Measurements from ENCODE around the gene AMPD2.

Gene AMPD2

DNA sequence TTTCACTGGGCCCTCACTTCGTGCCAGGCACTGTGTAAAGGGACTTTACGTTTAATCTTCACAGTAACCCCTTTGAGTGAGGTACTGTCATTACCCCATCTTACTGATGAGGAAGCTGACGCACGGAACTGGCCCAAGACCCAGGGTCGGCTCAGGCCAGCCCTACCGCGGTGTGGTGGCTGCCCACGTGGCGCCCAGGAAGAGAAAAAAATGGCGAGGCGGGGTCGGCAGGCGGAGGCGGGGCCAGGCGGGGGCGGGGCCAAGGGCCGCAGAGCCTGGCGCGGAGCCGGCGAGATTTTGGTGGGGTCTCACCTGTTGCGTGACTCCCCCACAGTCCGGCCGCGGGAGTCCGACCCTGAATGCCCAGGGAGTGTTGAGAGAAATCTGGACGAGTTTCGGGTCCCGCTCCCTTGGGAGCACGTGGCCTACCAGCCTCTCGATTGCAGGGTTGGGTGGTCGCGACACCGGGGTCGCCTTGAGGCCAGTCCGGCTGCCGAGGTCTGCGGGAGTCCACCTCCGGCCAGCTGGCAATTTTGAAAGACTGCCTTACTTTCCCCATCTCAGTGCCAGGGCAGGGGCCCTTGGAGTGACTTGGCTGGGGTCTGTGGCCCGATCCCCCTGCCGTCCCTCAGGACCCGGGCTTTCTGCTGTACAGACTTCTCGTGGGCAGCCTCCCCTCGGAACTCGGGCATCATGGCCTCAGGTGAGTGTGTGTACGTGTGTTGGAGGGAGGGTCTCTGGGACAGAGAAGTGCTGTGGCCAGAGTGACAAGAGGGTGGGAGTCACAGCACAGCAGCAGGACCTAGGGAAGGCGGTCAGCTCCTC is at the start of gene AMPD2, which contains the start of gene GNAT2:
Gene AMPD2 (plus strand): TSS at position 262 of the 825 bp plus-strand sequence. CDS start 1,339 bp downstream, outside the sequence.
Gene GNAT2 (minus strand): TSS at position 41 of the 825 bp plus-strand sequence. CDS start 6,746 bp downstream, outside the sequence.
- peak; percentile 83 to 87 for DNase-seq

DNA sequence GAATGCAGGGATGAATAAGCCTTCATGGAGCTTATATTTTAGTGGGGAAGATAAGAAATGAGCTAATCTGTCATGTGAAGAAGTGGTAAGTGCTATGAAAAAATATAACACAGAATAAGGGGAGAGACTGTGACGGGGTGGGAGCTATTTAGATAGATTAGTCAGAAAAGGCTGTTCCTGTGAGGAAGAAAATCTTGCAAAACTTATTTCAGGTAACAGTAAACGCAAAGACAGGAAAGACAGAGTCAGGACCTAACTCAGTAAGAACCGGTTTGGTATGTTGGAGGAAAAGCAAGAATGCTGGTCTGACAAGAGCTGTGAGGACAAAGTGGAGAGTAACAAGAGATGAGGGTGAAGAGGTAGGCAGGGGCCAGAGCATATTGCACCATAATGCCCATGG is 49.2 kb upstream of the AMPD2 start:
- DNase-seq, result no peak

DNA sequence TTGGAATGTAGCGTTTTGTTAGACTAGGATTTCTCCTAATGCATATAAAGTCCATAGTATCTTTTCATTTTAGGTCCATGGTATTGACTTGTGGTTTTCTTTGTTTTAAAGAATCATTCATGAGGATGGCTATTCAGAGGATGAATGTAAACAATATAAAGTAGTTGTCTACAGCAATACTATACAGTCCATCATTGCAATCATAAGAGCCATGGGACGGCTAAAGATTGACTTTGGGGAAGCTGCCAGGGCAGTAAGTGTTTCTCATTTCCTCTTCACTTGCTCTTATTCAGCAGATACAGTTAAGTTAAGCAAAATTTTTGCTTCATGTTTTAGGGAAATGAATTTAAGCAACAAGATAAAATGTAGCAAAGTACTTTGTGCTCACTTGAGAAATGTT is 45.9 kb upstream of the AMPD2 start:
- DNase-seq, result no peak

DNA sequence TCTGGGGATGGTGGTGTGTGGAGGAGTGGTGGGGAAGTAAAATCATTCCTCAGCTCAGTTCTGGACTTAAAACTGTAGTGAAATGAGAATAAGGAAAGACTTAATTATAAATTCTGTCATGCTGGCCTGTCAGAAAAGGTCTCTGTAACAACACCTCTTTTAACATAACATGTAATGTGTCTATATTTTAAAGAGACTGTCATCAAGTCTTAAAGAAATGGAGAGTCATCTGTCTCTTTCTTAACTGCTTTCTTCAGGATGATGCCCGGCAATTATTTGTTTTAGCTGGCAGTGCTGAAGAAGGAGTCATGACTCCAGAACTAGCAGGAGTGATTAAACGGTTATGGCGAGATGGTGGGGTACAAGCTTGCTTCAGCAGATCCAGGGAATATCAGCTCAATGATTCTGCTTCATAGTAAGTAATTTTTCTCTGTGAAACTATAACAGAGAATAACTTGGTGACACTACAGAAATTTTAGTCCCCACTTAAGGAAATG is 40.6 kb upstream of the AMPD2 start:
- no peak for DNase-seq

DNA sequence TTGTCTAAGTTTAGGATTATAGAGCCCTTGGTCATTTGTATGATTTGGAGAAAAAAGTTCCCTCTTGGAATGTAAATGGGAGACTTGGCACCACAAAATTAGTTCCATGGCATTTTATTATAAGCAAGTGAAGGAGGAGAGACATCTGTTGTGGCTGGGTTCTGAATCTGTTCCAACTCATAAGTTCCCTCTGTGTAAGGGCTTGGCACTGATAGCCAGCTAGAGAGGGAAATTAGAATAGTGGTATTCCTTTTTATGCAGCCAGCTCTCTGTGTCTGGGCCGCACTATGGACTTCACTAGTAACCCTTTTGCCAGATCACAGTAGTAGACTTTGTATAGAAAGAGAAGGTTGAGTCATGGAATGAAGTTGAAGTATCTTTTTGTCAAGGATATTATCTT is 40.1 kb upstream of the AMPD2 start:
- no peak for DNase-seq

DNA sequence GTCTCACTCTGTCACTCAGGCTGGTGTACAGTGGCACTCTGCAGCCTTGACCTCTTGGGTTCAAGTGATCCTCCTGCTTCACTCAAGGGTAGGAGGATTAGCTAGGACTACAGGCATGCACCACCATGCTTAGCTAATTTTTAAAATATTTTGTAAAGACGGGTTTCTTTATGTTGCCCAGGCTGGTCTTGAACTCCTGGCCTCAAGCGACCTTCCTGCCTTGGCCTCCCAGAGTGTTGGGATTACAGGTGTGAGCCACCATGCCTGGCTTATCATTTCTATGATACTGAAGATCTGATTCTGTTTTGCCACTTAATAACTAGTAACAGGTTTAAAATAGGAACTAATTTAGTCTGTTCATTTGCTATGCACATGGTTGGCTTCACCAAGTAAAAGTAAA is 37.6 kb upstream of the AMPD2 start:
- no peak for DNase-seq

DNA sequence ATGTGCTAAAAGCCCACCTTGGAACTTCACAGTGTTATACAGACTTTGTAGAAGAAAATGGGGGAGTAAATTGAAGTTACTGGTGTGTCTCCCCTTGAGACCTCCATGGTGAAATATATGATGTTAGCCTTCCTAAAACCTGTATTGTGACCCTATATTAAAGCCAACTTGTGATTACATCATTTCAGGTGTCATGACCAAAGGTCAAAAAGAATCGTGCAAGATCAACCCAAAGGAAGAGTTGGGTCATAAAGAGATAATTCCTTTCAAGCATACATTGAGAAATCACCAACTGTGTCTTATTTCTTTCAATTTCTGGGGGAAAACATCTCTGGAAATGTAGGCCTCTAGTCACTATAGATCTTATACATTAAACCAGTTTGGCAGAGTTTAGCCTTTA is 34.9 kb upstream of the AMPD2 start:
- no peak for DNase-seq

DNA sequence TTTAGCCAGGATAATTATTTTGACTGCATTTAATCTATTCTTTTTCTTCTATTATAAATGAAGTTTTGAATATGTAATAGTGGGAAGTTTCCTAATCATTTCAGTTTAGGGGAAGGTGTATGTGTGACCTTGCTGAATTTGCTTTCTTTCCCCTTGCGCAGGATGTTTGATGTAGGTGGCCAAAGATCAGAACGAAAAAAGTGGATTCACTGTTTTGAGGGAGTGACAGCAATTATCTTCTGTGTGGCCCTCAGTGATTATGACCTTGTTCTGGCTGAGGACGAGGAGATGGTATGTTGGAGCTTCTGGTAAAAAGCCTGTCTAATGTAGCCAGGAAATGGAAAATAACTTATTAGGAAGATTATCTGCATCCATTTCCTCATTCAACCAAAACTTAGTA is 33.6 kb upstream of the AMPD2 start:
- DNase-seq, result no peak

DNA sequence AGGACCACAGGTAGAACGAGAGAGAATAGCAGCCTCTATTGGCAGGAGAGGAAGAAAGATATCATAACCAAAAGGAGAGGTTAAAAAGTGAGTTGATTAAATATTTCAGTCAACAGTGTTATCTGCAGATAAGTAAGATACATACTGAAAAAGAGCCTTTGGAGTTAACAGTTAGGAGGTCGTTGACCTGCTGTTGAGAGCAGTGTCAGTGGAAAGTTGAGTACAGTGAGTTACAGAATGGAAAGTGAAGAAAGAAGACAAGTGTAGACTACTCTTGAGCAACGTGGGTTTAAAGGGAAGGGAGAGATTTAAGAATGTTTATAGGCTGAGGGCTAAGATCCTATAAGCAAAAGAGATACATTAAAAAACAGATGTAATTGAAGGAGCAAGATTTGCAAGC is 30.5 kb upstream of the AMPD2 start:
- DNase-seq, result no peak

DNA sequence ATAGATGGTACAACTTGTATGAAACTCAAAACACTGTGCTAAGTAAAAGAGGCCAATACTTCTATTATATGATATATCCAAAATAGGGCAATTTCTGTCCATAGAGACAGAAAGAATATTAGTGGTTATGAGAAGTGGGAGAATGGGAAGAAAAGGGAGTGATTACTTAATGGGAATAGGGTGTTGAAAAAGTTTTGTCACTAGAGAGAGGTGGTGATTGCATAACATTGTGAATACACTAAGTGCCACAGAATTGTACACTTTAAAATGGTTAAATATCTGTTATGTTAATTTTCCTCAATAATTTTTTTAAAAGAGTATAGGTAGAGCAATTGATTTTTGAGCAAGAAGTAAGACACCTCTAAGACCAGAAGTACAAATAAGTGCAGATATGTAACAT is 30.0 kb upstream of the AMPD2 start:
- no peak for DNase-seq

DNA sequence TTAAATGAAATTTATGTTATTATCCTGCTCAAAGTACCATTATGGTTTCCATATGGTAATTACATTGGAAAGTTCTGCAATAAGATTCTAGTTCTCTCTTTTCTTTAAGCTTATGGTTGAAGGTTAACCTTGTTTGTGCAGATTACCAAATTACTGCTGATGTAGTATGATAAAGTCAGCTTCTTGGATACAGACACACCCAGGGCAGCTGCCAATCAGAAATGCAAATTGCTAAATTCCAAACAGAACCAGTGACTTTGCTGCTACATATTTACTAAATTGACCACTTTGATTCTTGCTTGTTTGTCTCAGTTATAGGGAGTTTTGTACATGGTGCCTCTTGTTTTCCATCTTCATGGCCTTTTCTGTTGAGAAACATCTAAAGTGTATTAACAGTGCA is 26.7 kb upstream of the AMPD2 start:
- no peak for DNase-seq

DNA sequence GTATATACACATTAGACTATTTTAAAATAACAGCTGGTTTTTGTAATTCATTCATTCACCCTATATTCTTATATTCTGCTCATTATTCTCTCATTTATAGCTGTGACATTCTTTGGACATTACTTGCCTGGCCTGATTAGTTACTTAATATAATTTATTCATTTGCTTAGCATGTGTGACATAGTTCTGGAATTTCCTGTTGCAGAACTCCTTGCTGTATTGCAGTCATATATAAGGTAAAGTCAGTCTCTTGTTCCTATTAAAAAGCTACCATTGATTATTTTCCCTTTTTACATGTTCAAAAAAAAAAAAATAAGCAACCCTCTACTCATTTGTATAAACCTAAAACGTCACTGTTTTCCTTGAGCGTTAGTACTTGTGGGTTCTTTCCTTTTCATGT is 24.1 kb upstream of the AMPD2 start:
- DNase-seq, result no peak

DNA sequence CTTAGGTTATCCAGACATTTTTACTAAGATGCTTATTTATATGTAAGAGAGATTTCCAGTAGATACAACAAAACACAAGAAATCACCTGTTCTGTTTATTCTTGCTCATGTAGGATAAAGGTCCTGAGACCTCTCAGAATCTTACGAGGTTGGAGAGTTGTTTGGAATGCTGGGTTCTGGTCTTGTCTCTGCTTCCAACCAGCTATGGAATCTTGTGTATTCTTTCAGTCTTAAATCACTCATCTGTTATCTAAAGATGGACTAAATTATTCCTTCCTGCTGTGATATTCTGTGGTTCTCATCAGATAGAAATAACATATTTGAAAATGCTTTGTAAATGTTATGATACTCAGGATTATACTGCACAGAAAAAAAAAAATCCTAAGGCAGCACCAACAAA is 21.5 kb upstream of the AMPD2 start:
- no peak for DNase-seq

DNA sequence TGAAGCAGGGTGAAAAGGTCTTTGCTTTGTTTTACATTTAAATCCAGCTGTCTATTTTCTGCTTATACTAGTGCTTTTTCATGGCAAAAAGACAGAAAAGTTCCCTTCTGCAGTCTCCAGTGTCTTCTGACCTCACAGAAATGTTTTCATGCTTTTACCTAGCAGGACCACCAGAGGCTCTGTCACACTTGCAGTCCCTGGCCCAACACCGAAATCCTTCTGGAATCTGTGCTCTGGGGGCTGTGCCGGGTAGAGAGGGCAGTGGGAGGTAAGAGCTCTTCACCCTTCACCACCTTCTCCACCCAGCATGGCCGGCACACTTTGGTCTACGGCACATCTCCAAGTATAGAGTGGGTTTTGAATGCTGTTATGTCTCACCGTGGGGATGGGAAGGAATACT is 21.0 kb upstream of the AMPD2 start:
- DNase-seq, result no peak

DNA sequence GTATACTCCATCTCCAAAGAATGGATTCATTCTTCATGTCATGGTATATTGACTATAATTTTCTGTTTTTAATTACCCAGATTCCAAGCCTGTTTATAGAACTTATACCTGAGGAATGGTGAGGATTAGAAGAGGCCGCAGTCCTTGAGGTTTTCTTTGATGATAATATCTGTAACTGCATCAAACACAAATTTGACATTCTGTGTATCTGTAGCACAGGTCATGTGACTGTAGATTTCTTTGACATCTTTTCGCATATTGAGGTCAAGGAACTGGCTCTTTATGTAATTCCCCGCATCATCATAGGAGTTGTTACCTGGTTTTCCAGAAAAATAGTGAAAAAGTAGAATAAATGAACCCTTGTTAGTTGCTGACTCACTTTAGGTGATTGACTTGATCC is 16.4 kb upstream of the AMPD2 start:
- no peak for DNase-seq

DNA sequence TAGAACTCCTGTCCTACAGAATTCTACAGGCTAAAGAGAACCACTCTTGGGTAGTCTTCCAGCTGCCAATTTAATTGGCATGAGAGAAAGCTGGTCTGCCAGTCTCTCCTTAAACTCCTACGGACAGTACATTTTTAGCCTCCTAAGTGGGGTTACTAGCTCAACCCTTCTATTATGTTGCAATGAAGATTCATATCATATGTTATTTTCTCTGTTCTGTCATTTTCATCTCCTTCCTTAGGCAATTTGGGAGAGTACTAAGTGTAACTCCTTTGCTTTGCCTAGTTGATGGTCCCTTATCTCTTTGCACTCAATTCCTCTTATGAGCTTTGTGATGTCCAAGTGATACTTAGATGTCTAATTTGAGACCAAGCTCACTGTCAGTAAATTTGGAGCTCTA is 14.3 kb upstream of the AMPD2 start:
- no peak for DNase-seq

DNA sequence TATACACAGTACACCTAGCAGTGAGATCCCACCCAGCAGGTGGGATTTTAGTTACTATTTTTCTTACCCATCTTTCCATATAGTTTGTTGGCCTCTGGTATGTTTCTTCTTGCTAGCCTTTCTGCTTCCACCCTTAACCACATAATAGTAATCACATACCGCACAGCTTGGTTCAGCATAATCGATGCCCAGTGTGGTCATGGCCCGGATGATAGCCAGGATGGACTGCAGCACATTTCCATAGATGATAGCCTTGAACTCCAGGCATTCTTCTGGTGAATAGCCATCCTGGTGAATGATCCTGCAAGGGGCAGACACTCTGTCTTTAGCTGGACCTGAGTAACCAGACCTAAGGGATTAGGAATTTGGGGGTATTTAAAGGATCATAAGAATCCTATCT is 9.8 kb upstream of the AMPD2 start:
- DNase-seq, result no peak

DNA sequence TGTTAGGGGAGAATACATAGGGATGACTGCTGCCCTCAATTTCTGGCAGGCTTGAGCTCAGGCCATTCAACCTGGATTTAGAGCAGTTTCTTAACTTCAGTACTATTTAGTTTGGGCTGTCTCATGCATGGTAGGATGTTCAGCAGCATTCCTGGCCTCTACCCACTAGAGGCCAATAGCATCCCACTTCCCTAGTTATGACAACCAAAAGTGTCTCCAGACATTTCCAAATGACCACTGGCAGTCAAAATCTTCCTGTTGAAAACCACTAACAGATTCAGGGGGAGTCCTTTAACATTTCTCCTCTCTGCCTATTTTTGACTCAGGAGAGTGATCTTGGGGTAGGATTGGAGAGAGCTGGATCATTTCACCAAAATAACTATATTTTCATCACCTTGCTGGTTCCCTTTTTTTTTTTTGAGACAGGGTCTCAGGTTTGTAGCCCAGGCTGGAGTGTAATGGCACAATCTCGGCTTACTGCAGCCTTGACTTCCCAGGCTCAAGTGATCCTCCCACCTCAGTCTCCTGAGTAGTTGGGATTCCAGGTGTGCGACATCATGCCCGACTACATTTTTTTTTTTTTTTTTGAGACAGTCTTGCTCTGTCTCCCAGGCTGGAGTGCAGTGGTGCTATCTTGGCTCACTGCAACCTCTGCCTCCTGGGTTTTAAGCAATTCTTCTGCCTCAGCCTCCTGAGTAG is 8.9 kb upstream of the AMPD2 start:
- no peak for DNase-seq

DNA sequence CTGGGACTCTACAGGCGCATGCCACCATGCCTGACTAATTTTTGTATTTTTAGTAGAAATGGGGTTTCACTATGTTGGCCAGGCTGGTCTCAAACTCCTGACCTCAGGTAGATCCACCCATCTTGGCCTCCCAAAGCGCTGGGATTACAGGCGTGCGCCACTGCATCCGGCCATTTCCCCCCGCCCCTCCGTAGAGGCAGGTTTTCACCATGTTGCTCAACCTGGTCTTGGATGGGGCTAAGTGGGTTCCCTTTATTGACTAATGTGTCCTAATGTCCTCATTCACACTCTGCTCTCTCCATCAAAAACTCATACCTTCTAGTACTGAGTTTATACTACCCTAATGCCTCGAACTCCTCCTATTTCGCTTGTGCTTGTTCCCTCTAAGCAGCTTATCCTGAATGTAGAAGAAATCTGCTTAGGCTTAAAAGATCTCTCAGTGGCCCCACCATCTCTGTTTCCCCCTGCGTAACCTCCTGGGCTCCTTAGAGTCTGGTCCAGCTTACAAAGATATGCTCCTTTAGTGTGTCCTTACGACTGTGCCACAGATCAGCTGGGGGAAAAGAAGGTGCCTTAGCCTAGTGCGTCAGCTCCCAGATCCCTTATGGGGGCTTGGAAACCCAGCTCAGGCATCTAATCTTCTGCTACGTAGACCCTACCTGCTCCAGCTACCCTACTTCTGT is 8.2 kb upstream of the AMPD2 start:
- DNase-seq, result no peak

DNA sequence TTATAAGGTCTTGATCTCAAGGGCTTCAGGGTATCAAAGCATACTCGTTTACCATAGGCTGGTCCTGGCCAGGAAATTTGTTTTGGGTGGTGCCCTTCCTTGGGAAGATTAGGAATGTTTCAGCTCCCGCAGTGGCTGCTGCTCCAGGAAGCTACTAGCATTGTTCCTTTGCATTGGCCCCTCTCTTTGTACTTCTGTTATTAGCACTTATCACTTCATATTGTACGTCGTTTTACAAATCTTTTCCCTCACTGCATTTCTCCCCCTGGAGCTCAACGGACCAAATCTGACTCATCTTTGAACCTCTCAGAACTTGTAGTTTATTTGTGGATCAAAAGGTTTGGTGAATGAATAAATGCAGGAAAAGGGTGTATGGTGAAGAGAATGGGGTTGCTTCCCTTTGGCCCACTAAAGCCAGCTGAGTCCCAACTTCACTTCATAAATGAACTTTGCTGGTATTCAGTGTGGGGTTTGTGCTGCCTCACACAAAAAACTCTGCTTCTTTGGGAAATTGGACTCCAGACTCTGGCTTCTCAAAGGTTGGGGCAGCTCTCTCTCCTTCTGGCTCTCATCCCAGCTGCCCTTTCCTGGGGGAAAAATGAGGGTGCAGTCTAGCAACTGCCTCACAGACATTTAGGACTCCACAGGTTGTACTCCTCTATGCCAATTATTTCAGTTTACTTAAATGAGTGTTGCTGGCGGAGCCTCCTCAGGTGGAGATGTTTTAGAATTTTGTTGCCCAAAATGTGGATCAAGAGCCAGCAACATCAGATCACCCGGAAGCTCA is 6.1 kb upstream of the AMPD2 start:
- no peak for DNase-seq

DNA sequence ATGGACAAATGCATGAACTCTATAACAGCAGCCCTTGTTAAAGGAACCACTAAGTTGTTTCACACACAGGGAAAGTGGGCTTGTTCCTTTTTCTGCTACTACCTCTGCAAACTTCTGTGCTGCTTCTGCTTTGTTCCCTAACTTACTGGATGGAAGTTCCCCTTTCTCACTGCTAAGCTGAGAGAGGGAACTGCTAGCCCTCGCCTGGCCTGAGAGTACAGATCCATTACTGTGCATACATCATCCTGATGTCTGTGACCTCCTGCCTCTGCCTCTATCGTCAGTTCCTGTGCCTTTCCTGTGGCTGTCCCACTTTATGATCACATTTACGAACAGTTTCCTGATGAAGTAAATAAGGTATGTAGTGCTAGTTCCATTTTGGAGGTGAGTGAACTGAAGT is 3.8 kb upstream of the AMPD2 start:
- DNase-seq, result no peak

DNA sequence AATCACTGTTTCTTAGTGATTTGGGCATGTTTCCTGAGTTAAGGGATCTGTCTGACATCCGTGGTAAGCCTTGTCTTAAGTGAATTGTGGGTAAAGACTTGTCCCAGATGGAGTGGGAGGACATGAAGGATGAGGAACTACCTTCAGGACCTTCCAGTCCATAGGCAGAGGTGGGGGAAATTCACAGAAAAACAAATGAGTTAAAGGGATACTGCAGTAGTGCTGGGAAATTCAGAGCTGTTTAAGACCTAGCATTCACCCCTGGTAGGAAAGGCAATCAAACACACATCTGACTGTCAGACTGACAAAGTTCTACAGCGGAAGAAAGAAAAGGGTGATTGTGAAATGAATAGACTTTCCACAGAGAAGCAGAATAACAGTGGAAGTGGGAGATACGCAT is 3.2 kb upstream of the AMPD2 start:
- no peak for DNase-seq

DNA sequence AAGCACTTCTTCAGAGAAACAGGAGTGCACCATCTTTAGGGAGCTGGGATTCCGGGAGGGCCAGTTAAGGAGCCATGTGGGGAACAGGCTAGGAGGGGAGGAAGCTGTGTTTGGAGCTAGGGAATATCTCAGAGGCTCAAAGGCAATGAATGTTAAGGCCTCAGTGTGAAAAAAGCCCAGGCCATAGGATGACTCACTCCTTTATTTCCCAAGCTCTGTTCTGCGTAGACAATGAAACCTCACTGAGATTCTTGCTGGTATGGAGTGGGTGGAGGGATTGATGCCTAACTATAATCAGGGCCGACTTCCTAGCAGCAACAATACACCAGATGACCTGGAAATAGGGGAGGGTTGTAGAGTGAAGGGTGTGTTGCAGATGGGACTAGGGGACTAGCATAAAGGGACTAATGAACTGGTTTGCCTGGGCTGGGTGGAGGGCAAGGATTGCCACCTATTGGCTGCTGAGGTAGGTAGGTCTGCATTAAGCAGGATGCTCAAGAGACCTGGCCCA is 2.3 kb upstream of the AMPD2 start:
- no peak for DNase-seq

All from activated T-cell treated with anti-CD3 and anti-CD28 coated beads, Interleukin-2, amount 50 U/mL, for 48 hours (primary cell).